ENCODE measurements around the gene CIPC. TPM values are rescaled to one million over a fixed set of nuclear protein-coding genes. Genes with fewer than 3 reads are reported as not detected.

The CIPC gene
- total and polyA plus RNA-seq, 9 of the 15 experiments (the other 6 are each of a cell fraction or from before 2014, with no cell fraction given): 5.0 to 16.9 (median 10.7) TPM

GRCh38 chr14:77141214-77142004 lies 43.4 kb downstream of the CIPC start, which contains the start of gene ZDHHC22:
TSS of gene ZDHHC22 (minus strand) at chr14:77141791. CDS start at chr14:77139738, 2,053 bp downstream.
- H3K9ac ChIP-seq (ENCODE audit: insufficient read depth in 1 of 2, low read depth in 2 of 2, low read length in 2 of 2): no peak within 1 kb of the TSS
- WGBS (ENCODE audit: insufficient coverage, low coverage, missing lambda C conversion rate): 4% methylated on average over 32 of the region's 77 CpGs
- peaks cover 0 to 24% of the 10 kb centered on the region in 2 experiments; a peak in 2 of 5 replicates for H3K4me1 ChIP-seq (replicated peaks in 1 of 2; ENCODE audit: control insufficient read depth in 2 of 2, insufficient read depth in 2 of 2, low read length in 2 of 2)
- ATAC-seq (peak; percentile 77), FAIRE-seq (no peak), DNase-seq (ENCODE audit: extremely low read depth in 1 of 4, low spot score in 3 of 4) (peak in 3 of 4 experiments; percentile 28 to 44 (median 38))
- no TSS peak for BruUV-seq (replicated peaks)
- no peak within 1 kb of the TSS for H2AFZ ChIP-seq (ENCODE audit: low read depth, low read length)
- no peaks in the 10 kb centered on the region for H3K9me3 ChIP-seq (replicated peaks; ENCODE audit: control insufficient read depth, insufficient read depth, low read depth, low read length)
- H3K27me3 ChIP-seq (ENCODE audit: control insufficient read depth in 2 of 2, insufficient read depth in 2 of 2, low read length in 2 of 2): peaks cover 20 to 56% of the 10 kb centered on the region in 2 experiments
- intact Hi-C loops (cut with micrococcal nuclease) (no loop called here), in situ Hi-C loops (cut with MboI) (no loop called here)
- H3K4me3 ChIP-seq: no peak within 1 kb of the TSS
- no peaks in the 10 kb centered on the region for H3K36me3 ChIP-seq (ENCODE audit: control insufficient read depth, insufficient read depth, low read length)
- H4K20me1 ChIP-seq (replicated peaks; ENCODE audit: control insufficient read depth, insufficient read depth, low read length): peaks cover 6% of the 10 kb centered on the region; the same call in 1 of the 2 replicates
- H3K79me2 ChIP-seq (ENCODE audit: control insufficient read depth, insufficient read depth, low read length): no peaks in the 10 kb centered on the region
- H3K4me2 ChIP-seq (ENCODE audit: insufficient read depth, low read length): no peak within 1 kb of the TSS
- POLR2A ChIA-PET: no interaction called here
- no peaks in the 10 kb centered on the region for H3K9me1 ChIP-seq (ENCODE audit: control insufficient read depth, insufficient read depth, low read length)
- CTCF ChIA-PET (ENCODE audit: low intra/inter-chr PET ratio): no interaction called here
- H3K27ac ChIP-seq (ENCODE audit: extremely low read depth, low read depth, low read length): no peak within 1 kb of the TSS
- TF ChIP-seq CTCF (IDR thresholded peaks at IDR 0.05 in 2 of 3, conservative IDR thresholded peaks at IDR 0.05 in 1 of 3; ENCODE audit: insufficient read depth in 2 of 3, low read depth in 1 of 3, low read length in 3 of 3): 0 out of 6 replicates have a peak, but pooled peaks of 1 of the 3 experiments have one; percentile 19
- no peak for TF ChIP-seq E2F3 (CRISPR knock-in tag; IDR thresholded peaks at IDR 0.05)
- no peak for TF ChIP-seq MEF2A (IDR thresholded peaks at IDR 0.05; ENCODE audit: control insufficient read depth, low read depth, low read length)
- no peak for TF ChIP-seq TRIM24 (IDR thresholded peaks at IDR 0.05)
